Measurements from ENCODE around the gene ABCA10. TPM values are rescaled to one million over a fixed set of nuclear protein-coding genes. Genes with fewer than 3 reads are reported as not detected.

Gene ABCA10
- total RNA-seq, 1 experiment from 2014 or later: 0.10 TPM

- in situ Hi-C loops (cut with HindIII; ENCODE audit: low sequenced_read_pairs): no loop called here
- no peak for DNase-seq (ENCODE audit: low spot score)
Observed at GRCh38 chr17:69117855-69118784, 110.5 kb downstream of the ABCA10 start.

GRCh38 chr17:69111794-69112193 lies 116.8 kb downstream of the ABCA10 start:
- in situ Hi-C loops (cut with HindIII; ENCODE audit: low sequenced_read_pairs): no loop called here
- no peak for DNase-seq (ENCODE audit: low spot score)

GRCh38 chr17:69105907-69106730 lies 122.5 kb downstream of the ABCA10 start:
- in situ Hi-C loops (cut with HindIII; ENCODE audit: low sequenced_read_pairs): no loop called here
- DNase-seq (ENCODE audit: low spot score): no peak

GRCh38 chr17:69103557-69104233 lies 124.9 kb downstream of the ABCA10 start:
- in situ Hi-C loops (cut with HindIII; ENCODE audit: low sequenced_read_pairs): no loop called here
- DNase-seq (ENCODE audit: low spot score): peak; percentile 8

- in situ Hi-C loops (cut with HindIII; ENCODE audit: low sequenced_read_pairs): no loop called here
Observed at GRCh38 chr17:69098625-69099024, 130.0 kb downstream of the ABCA10 start.

More at GRCh38 chr17:69098625-69099024, 130.0 kb downstream of the ABCA10 start:
- no peak for DNase-seq (ENCODE audit: low spot score)

Other genes with a start within 250 kb of the ABCA10 start
- gene ABCA9, start 167.9 kb downstream of the ABCA10 start, total RNA-seq (2014; rRNA removed; shearing (Covaris generic)): not detected in 2 replicates
- 0.03 and 0.37 TPM in 2 replicates for gene ABCA6, start 86.9 kb downstream of the ABCA10 start, total RNA-seq (2014; rRNA removed; shearing (Covaris generic))
- gene ABCA5, start 98.3 kb upstream of the ABCA10 start, total RNA-seq (2014; rRNA removed; shearing (Covaris generic)): 4.4 and 18.6 TPM in 2 replicates
- 12.3 and 12.4 TPM in 2 replicates for gene MAP2K6, start 185.9 kb upstream of the ABCA10 start, total RNA-seq (2014; rRNA removed; shearing (Covaris generic))

Measured in G401 (cell line).